BJ (cell line): Measurements from ENCODE around the gene CACNA1C. TPM values are rescaled to one million over a fixed set of nuclear protein-coding genes. Genes with fewer than 3 reads are reported as not detected.

Experiments
- CTCF ChIA-PET: fragments of 350-600 bp; formaldehyde crosslinking; extraction: SDS; loops from one replicate; lab custom pipeline; 2021; ENCODE audit warnings: antibody characterized with exemption, inconsistent platforms; lab: Yijun Ruan, JAX
- POLR2A ChIA-PET: fragments of 300-600 bp; sonication (Branson Sonifier 250); formaldehyde crosslinking; extraction: SDS; loops from one replicate; lab custom pipeline; 2021; ENCODE audit warnings: antibody characterized with exemption; lab: Charles Lee
- DNase-seq: peaks from one replicate; pipeline ENCODE4 v3.0.0-alpha.2; 2011; ENCODE audit warnings: low read depth
- H3K27me3 ChIP-seq: 2 replicates; pipeline ENCODE4 v1.6.0; 2011; ENCODE audit warnings: low read length; ENCODE audit not compliant: control insufficient read depth, insufficient read depth
- H3K36me3 ChIP-seq: 2 replicates; pipeline ENCODE4 v1.5.1; 2011; ENCODE audit warnings: low read length; ENCODE audit not compliant: control insufficient read depth, insufficient read depth
- H3K4me3 ChIP-seq: 2 replicates; pipeline ENCODE4 v1.5.1; 2011; ENCODE audit warnings: low read depth, mild to moderate bottlenecking, control low read depth, low read length
- polyA plus RNA-seq: library from polyadenylated mRNA; depleted of rRNA; stranded (reverse); fragments of >200 nt; gene quantifications from 2 replicates; pipeline ENCODE4 v1.2.3, GENCODE V29; 2011
- TF ChIP-seq, protein P1 (sequence below): IDR thresholded peaks from 2 replicates; pipeline ENCODE4 v1.5.1; 2011; ENCODE audit warnings: low read depth, mild to moderate bottlenecking, control low read depth, inconsistent platforms, low read length, moderate library complexity; ENCODE audit not compliant: insufficient read depth

Gene CACNA1C
- polyA plus RNA-seq, 1 experiment = 14.7 TPM

DNA sequence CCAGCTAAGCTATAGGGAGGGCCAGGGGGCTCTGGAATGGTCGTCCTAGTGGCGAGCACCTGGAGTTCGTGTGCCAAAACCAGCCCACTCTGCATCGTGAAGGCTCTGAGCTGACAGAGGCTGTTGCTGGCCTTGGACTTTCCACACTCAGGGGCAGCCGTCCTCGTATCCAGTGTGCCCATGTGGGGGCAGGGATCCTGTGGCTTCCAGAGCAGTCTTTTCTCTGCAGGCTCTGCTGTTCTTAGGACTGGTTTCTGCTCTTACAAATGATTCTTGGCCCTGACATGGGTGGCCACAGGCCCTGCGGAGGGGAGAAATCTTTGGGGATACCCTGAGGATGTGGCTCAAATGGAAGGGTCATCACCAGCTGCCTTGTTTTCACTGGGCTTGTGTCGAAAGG, 564.6 kb downstream of the CACNA1C start:
- H3K27me3 ChIP-seq = no peaks in the 10 kb centered on the region
- CTCF ChIA-PET = interaction anchor here (1.2 to 1.6 kb wide), 2 partner anchors 9 to 33 kb away, joined by 5 read pairs; no protein-coding TSS in a partner anchor
- POLR2A ChIA-PET = no interaction called here
- no peak overlapping the region for H3K4me3 ChIP-seq
- DNase-seq = no peak
- H3K36me3 ChIP-seq = peaks cover 11% of the 10 kb centered on the region
- TF ChIP-seq, protein P1, sequence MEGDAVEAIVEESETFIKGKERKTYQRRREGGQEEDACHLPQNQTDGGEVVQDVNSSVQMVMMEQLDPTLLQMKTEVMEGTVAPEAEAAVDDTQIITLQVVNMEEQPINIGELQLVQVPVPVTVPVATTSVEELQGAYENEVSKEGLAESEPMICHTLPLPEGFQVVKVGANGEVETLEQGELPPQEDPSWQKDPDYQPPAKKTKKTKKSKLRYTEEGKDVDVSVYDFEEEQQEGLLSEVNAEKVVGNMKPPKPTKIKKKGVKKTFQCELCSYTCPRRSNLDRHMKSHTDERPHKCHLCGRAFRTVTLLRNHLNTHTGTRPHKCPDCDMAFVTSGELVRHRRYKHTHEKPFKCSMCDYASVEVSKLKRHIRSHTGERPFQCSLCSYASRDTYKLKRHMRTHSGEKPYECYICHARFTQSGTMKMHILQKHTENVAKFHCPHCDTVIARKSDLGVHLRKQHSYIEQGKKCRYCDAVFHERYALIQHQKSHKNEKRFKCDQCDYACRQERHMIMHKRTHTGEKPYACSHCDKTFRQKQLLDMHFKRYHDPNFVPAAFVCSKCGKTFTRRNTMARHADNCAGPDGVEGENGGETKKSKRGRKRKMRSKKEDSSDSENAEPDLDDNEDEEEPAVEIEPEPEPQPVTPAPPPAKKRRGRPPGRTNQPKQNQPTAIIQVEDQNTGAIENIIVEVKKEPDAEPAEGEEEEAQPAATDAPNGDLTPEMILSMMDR = no peak

GRCh38 chr12:2618291-2618995, 565.7 kb downstream of the CACNA1C start:
- TF ChIP-seq, protein P1 = no peak
- no peak for DNase-seq
- peaks cover 11% of the 10 kb centered on the region for H3K36me3 ChIP-seq
- no peaks in the 10 kb centered on the region for H3K27me3 ChIP-seq
- H3K4me3 ChIP-seq = no peak overlapping the region
- ChIA-PET POLR2A (no interaction called here), CTCF (interaction anchor here (1.6 kb wide), 1 partner anchor 35 kb away, joined by 5 read pairs; no protein-coding TSS in a partner anchor)

GRCh38 chr12:2619136-2619535, 566.3 kb downstream of the CACNA1C start:
- POLR2A ChIA-PET = no interaction called here
- Histone ChIP-seq H3K27me3 (no peaks in the 10 kb centered on the region), H3K36me3 (peaks cover 11% of the 10 kb centered on the region), H3K4me3 (no peak overlapping the region)
- CTCF ChIA-PET = no interaction called here
- TF ChIP-seq, protein P1 = no peak
- no peak for DNase-seq

DNA sequence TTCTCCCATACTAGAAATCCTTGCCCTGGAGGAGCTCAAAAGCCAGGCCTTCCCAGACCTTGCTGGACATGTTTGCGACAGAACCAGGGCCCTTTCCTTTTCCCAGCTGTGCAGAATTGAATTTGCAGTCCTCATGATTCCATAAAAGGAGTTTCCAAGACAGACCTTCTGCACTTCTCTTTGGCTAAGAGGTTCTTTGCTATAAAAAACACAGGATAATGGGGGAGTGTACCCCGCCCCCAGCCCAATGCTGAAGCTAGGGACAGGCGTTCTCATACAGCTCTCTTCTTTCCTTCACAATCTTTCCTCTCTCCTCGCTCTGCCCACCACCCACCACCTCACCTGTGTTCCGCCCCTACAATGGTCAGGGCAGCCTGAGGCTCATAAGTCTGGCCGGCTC, 569.7 kb downstream of the CACNA1C start:
- TF ChIP-seq, protein P1 = no peak
- Histone ChIP-seq H3K27me3 (no peaks in the 10 kb centered on the region), H3K4me3 (no peak overlapping the region), H3K36me3 (peaks cover 10% of the 10 kb centered on the region)
- ChIA-PET CTCF (interaction anchor here (1.1 kb wide), 1 partner anchor 682 kb away, joined by 3 read pairs; no protein-coding TSS in a partner anchor), POLR2A (no interaction called here)
- no peak for DNase-seq

DNA sequence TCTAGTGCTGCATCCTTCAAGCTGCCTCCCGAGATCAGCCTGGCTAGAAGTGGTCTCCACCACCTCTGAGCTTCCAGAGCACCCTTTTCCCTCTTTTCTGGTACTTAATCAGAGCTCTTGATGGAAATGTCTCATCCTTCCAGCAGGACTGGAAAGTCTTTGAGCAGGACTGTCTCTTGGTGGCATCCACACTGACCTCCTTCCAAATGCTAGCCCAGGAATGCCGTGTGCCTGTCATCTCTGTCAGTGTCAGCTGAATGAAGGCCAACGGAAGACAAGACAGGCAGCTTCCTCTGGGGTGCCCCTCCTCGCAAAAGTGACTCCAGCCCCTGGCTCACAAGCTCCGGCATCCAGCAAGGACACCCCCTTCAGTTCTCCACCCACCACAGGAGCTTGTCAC, 570.7 kb downstream of the CACNA1C start:
- H3K36me3 ChIP-seq = peaks cover 7% of the 10 kb centered on the region
- DNase-seq = no peak
- H3K27me3 ChIP-seq = no peaks in the 10 kb centered on the region
- POLR2A ChIA-PET = no interaction called here
- TF ChIP-seq, protein P1 = no peak
- CTCF ChIA-PET = no interaction called here
- no peak overlapping the region for H3K4me3 ChIP-seq
